HG02981 (cell line): ENCODE data around the gene UQCRC1.
"Not testable (repeated sequence)": the region's sequence is repeated elsewhere in the genome, so short reads cannot be mapped to it uniquely, and the experiment has no call there.

Experiments
- ATAC-seq: cut with Tn5 transposase; IDR thresholded peaks from one replicate; pipeline ENCODE4 v1.9.1; 2021; ENCODE audit warnings: mild to moderate bottlenecking, moderate library complexity; ENCODE audit not compliant: unreplicated experiment

The UQCRC1 gene

GRCh38 chr3:48556796-48557626 is 52.4 kb downstream of the UQCRC1 start, which contains the start of gene PFKFB4:
Gene PFKFB4 (minus strand): TSS chr3:48556803. CDS start chr3:48556777, 26 bp downstream.
- ATAC-seq = peak; percentile 83

DNA sequence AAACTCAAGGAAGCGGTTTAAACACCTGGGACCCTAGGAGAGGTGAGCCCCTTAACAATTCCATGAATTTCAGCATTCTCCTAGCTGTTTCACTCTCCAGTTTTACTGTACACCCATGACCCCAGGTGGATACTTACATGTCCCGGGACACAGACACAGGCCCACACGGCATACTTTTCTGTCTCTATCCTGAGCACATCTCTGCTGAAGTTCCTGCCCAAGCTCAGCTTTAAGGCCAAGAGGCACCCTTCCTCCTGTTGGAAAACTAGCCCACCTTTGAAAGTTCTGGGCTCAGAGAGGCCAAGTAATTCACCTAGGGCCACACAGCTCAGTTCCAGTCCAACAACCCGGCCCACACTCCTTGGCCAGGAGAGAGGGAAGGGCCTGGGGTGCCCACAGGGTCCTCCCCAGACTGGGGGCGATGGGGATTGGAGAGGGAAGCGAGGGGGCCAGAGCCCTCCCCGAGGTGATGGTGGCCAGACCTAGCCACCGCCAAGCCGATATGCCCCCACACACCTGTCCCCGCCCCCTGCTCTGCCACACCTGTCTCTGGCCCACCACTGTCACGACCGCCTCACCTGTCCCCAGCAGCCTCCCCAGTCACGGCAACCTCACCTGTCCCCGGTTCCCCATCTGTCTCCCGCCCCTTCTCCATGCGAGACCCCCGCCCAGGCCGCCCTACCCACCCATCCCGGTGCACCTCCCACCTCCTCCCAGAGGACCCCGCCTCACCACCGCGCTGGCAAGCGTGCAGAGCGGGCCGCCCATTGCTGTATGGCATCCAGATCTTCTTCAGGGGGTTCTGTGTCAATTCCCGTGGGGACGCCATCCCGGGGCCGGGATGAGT is 53.3 kb downstream of the UQCRC1 start:
- no peak for ATAC-seq

- no peak for ATAC-seq
Observed at GRCh38 chr3:48555231-48555948, 54.1 kb downstream of the UQCRC1 start.

GRCh38 chr3:48553886-48554845 is 55.3 kb downstream of the UQCRC1 start:
- no peak for ATAC-seq

DNA sequence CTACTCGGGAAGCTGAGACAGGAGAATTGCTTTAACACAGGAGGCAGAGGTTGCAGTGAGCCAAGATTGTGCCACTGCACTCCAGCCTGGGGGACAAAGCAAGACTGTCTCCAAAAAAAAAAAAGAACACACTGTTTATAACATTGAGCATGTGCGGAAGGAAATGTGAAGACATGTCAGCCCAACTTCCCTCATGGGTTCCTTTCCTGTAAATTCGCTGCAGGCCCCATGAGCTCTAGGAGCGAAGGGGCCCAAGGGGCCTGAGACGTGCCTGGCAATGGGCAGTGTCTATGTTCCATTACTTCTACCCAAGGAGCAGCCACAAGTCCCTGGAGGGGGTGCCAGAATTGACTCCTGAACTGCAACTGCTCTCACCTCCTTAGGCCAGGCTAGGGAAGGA is 56.1 kb downstream of the UQCRC1 start:
- ATAC-seq = no peak

GRCh38 chr3:48552111-48552951 is 57.1 kb downstream of the UQCRC1 start:
- ATAC-seq = no peak

DNA sequence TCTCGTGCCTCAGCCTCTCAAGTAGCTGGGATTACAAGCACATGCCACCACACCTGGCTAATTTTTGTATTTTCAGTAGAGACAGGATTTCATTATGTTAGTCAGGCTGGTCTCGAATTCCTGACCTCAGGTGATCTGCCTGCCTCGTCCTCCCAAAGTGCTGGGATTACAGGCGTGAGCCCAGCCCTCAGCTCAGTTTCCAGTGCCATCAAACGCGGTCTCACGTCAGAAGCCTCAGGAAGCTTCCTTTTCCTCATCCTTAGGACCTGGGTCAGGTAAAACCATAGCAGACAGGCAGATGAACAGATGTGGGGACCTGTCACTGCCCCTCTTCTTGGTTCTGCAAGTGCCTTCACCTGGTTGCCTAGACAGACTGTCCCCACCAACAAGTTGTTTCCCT is 57.8 kb downstream of the UQCRC1 start:
- ATAC-seq = not testable (repeated sequence)
